HepG2 (cell line): ENCODE data around the gene PDIA6. TPM values are rescaled to one million over a fixed set of nuclear protein-coding genes. Genes with fewer than 3 reads are reported as not detected.
A peak's percentile ranks its signal among the peaks of the same experiment; 100 is the strongest.

ENCODE experiments used
- ADNP ChIP-seq: sonication (generic); formaldehyde crosslinking; IDR thresholded peaks from 2 replicates; pipeline ENCODE4 v1.4.0; 2020; ENCODE audit warnings: missing genetic modification reagents
- AKNA ChIP-seq: sonication (generic); formaldehyde crosslinking; IDR thresholded peaks from 2 replicates; pipeline ENCODE4 v1.4.0; 2020; ENCODE audit warnings: missing genetic modification reagents, borderline replicate concordance
- ASH2L ChIP-seq: fragments of 300-600, 200-600 bp; sonication (generic); IDR thresholded peaks from 2 replicates; pipeline ENCODE4 v1.7.0; 2017; ENCODE audit warnings: low read depth, mild to moderate bottlenecking, moderate library complexity, mixed read lengths, low read length; ENCODE audit not compliant: insufficient read length
- ATF1 ChIP-seq: IDR thresholded peaks from 2 replicates; pipeline ENCODE4 v1.6.1; 2016; ENCODE audit warnings: mild to moderate bottlenecking, control low read depth
- ATF7-NPFF ChIP-seq: sonication (generic); formaldehyde crosslinking; IDR thresholded peaks from 2 replicates; pipeline ENCODE4 v1.8.1; 2023; ENCODE audit warnings: mild to moderate bottlenecking, low read depth, missing genetic modification reagents, moderate library complexity
- BCL6 ChIP-seq: IDR thresholded peaks from 2 replicates; pipeline ENCODE4 v1.6.1; 2016; ENCODE audit warnings: missing genetic modification reagents, missing compliant biosample characterization
- BRCA1 ChIP-seq: sonication (generic); formaldehyde crosslinking; IDR thresholded peaks from 2 replicates; pipeline ENCODE4 v1.4.0; 2020; ENCODE audit warnings: missing genetic modification reagents
- CEBPG ChIP-seq: IDR thresholded peaks from 2 replicates; pipeline ENCODE4 v1.6.1; 2016
- DBP ChIP-seq: sonication (generic); formaldehyde crosslinking; IDR thresholded peaks from 2 replicates; pipeline ENCODE4 v1.4.0; 2020; ENCODE audit warnings: missing genetic modification reagents; ENCODE audit errors: not compliant biosample characterization
- ELF4 ChIP-seq: sonication (generic); formaldehyde crosslinking; IDR thresholded peaks from 2 replicates; pipeline ENCODE4 v1.5.0; 2020; ENCODE audit warnings: missing genetic modification reagents, mild to moderate bottlenecking, moderate library complexity, borderline replicate concordance
- GPN1 ChIP-seq: sonication (generic); formaldehyde crosslinking; IDR thresholded peaks from 2 replicates; pipeline ENCODE4 v1.5.1; 2020; ENCODE audit warnings: missing genetic modification reagents, borderline replicate concordance
- HMG20B ChIP-seq: conservative IDR thresholded peaks from 2 replicates; pipeline ENCODE4 v1.6.1; 2016; ENCODE audit warnings: missing genetic modification reagents, missing compliant biosample characterization
- KLF15 ChIP-seq: sonication (generic); formaldehyde crosslinking; IDR thresholded peaks from 2 replicates; pipeline ENCODE4 v1.8.1; 2023; ENCODE audit warnings: borderline replicate concordance, mild to moderate bottlenecking, inconsistent platforms, missing genetic modification reagents, mixed read lengths
- MTERF4 ChIP-seq: sonication (generic); formaldehyde crosslinking; IDR thresholded peaks from 2 replicates; pipeline ENCODE4 v1.8.0; 2023; ENCODE audit warnings: mild to moderate bottlenecking, missing genetic modification reagents
- MZF1 ChIP-seq: sonication (generic); formaldehyde crosslinking; IDR thresholded peaks from 2 replicates; pipeline ENCODE4 v1.8.1; 2023; ENCODE audit warnings: mild to moderate bottlenecking, missing genetic modification reagents, borderline replicate concordance
- NRL ChIP-seq: sonication (generic); formaldehyde crosslinking; IDR thresholded peaks from 2 replicates; pipeline ENCODE4 v1.5.0; 2020; ENCODE audit warnings: missing genetic modification reagents, mild to moderate bottlenecking, moderate library complexity, borderline replicate concordance
- SMARCC2 ChIP-seq: fragments of 450-650 bp; IDR thresholded peaks from 2 replicates; pipeline ENCODE4 v1.6.1; 2017; ENCODE audit warnings: antibody characterized with exemption, mild to moderate bottlenecking
- TFDP1 ChIP-seq: IDR thresholded peaks from 2 replicates; pipeline ENCODE4 v1.6.1; 2016; ENCODE audit warnings: missing compliant biosample characterization, missing genetic modification reagents, borderline replicate concordance
- THYN1 ChIP-seq: sonication (generic); formaldehyde crosslinking; IDR thresholded peaks from 2 replicates; pipeline ENCODE4 v1.8.1; 2023; ENCODE audit warnings: low read depth, mild to moderate bottlenecking, moderate library complexity, missing genetic modification reagents, borderline replicate concordance
- ZNF747 ChIP-seq: sonication (generic); formaldehyde crosslinking; IDR thresholded peaks from 2 replicates; pipeline ENCODE4 v1.8.1; 2023; ENCODE audit warnings: missing genetic modification reagents, mild to moderate bottlenecking, borderline replicate concordance
- ZNF782 ChIP-seq: sonication (generic); formaldehyde crosslinking; IDR thresholded peaks from 2 replicates; pipeline ENCODE4 v1.4.0; 2020; ENCODE audit warnings: missing genetic modification reagents, mild to moderate bottlenecking, borderline replicate concordance
- ZNF841 ChIP-seq: sonication (generic); formaldehyde crosslinking; IDR thresholded peaks from 2 replicates; pipeline ENCODE4 v1.8.1; 2023; ENCODE audit warnings: missing genetic modification reagents, borderline replicate concordance
- polyA plus RNA-seq, 8 experiments: library from polyadenylated mRNA; depleted of rRNA in 3 of 8; stranded (reverse) in 7 of 8; unstranded in 1 of 8; fragments of >200 nt; fragmentation: Illumina TruSeq in 4 of 8; extraction: Trizol in 4 of 8; gene quantifications; 2 replicates each; pipeline versions ENCODE4 v1.2.1 to v1.2.3, GENCODE V29; 2011 to 2016; ENCODE audit warnings: low read depth in 4 of 8, missing spikeins in 1 of 8, mixed read lengths in 1 of 8; ENCODE audit not compliant: insufficient read depth in 1 of 8
- total RNA-seq, 5 experiments: library from RNA; depleted of rRNA; stranded (reverse); fragments of >200 nt; fragmentation: Illumina TruSeq; extraction: Trizol; gene quantifications; 2 replicates each; pipeline ENCODE4 v1.2.3, GENCODE V29; 2016; ENCODE audit warnings: low read depth in 1 of 5

PDIA6 gene
- total and polyA plus RNA-seq, 2 of the 13 experiments (the other 11 are each of a cell fraction or from before 2014, with no cell fraction given): 586 to 642 TPM

DNA sequence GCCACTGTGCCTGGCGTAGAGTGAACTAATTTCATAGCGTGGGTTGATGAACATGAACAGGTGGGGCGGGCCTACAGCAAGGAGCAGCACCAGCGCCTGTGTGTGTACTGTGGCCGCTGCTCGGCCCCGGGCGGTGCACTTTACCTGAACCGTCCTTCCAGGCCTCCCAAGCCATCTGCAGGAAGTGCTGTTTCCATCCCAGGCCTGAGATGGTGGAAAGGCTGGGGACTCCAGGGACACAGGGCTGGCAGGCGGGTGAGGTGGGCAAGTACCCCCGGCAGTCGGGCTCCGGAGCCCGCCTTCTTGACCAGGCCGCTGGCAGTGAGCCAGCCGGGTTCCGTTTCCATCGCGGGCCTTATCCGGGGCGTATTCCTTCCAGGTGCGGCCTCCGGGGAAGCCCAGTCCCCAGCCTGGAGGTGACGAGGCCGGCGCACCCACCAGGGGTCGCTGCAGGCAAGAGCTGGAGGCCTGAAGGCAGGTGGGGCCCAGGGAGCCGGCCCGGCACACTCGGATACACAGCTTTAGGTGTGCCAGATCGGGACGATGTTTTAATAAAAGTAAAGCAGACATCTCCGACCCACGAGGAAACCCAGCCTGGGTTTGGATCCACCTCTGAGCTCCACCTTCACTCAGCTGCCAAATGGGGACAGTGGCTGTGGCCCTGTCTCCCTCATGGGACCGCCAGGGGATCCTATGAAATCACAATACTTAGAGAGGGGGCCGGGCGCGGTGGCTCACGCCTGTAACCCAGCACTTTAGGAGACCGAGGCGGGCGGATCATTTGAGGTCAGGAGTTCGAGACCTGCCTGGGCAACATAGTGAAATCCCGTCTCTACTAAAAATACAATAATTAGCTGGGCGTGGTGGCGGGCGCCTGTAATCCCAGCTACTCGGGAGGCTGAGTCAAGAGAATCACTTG lies 22.7 kb upstream of the PDIA6 start (continued):
- TF ChIP-seq ADNP (CRISPR knock-in tag) (no peak), ATF7-NPFF (CRISPR knock-in tag) (no peak), SMARCC2 (no peak), TFDP1 (CRISPR knock-in tag) (no peak), GPN1 (CRISPR knock-in tag) (no peak), MZF1 (no peak), ZNF747 (CRISPR knock-in tag) (no peak), ELF4 (CRISPR knock-in tag) (no peak), ZNF782 (CRISPR knock-in tag) (peak; percentile 55; the same call in 1 of the 2 replicates), THYN1 (CRISPR knock-in tag) (no peak), ZNF841 (CRISPR knock-in tag) (no peak), AKNA (CRISPR knock-in tag) (no peak), CEBPG (CRISPR knock-in tag) (no peak), ASH2L (no peak), KLF15 (no peak), MTERF4 (CRISPR knock-in tag) (no peak), ATF1 (CRISPR knock-in tag) (no peak), DBP (CRISPR knock-in tag) (no peak), HMG20B (CRISPR knock-in tag) (no peak), BRCA1 (no peak), NRL (no peak), BCL6 (CRISPR knock-in tag) (peak; percentile 38; the same call in 1 of the 2 replicates)
